H9 (cell line): Measurements from ENCODE around the gene ZNF12. TPM values are rescaled to one million over a fixed set of nuclear protein-coding genes. Genes with fewer than 3 reads are reported as not detected.

Experiments
- DNase-seq: peaks from one replicate; pipeline ENCODE4 v3.0.0-alpha.2; 2017
- H2AFZ ChIP-seq: one replicate; pipeline ENCODE4 v1.6.1; 2013; ENCODE audit warnings: mild to moderate bottlenecking, low read length, control low read depth, moderate library complexity
- H2AK5ac ChIP-seq: 2 replicates; pipeline ENCODE4 v1.6.1; 2013; ENCODE audit warnings: low read length, control low read depth, mixed read lengths; ENCODE audit not compliant: insufficient read length
- H2BK120ac ChIP-seq: one replicate; pipeline ENCODE4 v1.6.1; 2013; ENCODE audit warnings: low read depth, mild to moderate bottlenecking, low read length, control low read depth, inconsistent platforms; ENCODE audit not compliant: poor library complexity, severe bottlenecking
- H2BK12ac ChIP-seq: 2 replicates; pipeline ENCODE4 v1.6.1; 2013; ENCODE audit warnings: low read length, control low read depth, mixed read lengths, low read depth; ENCODE audit not compliant: insufficient read length
- H2BK15ac ChIP-seq: 2 replicates; pipeline ENCODE4 v1.6.1; 2013; ENCODE audit warnings: low read depth, low read length, control low read depth
- H2BK20ac ChIP-seq: one replicate; pipeline ENCODE4 v1.6.1; 2013; ENCODE audit warnings: low read depth, mild to moderate bottlenecking, low read length, control low read depth, inconsistent platforms; ENCODE audit not compliant: poor library complexity, severe bottlenecking
- H2BK5ac ChIP-seq: 2 replicates; pipeline ENCODE4 v1.6.1; 2013; ENCODE audit warnings: low read length, control low read depth, mixed read lengths; ENCODE audit not compliant: insufficient read length
- H3K14ac ChIP-seq: 2 replicates; pipeline ENCODE4 v1.6.1; 2013; ENCODE audit warnings: low read length, control low read depth; ENCODE audit not compliant: insufficient read depth
- H3K18ac ChIP-seq: 2 replicates; pipeline ENCODE4 v1.6.1; 2013; ENCODE audit warnings: low read depth, mild to moderate bottlenecking, mixed read lengths, low read length, control low read depth; ENCODE audit not compliant: insufficient read length
- H3K23ac ChIP-seq: 2 replicates; pipeline ENCODE4 v1.6.1; 2013; ENCODE audit warnings: low read length, control low read depth, mixed read lengths, low read depth; ENCODE audit not compliant: insufficient read length
- H3K23me2 ChIP-seq: 2 replicates; pipeline ENCODE4 v1.6.1; 2013; ENCODE audit warnings: low read depth, mild to moderate bottlenecking, mixed read lengths, low read length, control low read depth; ENCODE audit not compliant: insufficient read length, poor library complexity, severe bottlenecking
- H3K27ac ChIP-seq: 2 replicates; pipeline ENCODE4 v1.5.1; 2013; ENCODE audit warnings: low read length, control low read depth, mixed read lengths, low read depth; ENCODE audit not compliant: insufficient read length
- H3K27me3 ChIP-seq: 2 replicates; pipeline ENCODE4 v1.6.1; 2013; ENCODE audit warnings: low read length, control low read depth, inconsistent platforms; ENCODE audit not compliant: insufficient read depth
- H3K4ac ChIP-seq: 2 replicates; pipeline ENCODE4 v1.6.1; 2013; ENCODE audit warnings: low read depth, mild to moderate bottlenecking, control low read depth, inconsistent platforms, low read length, moderate library complexity
- H3K4me1 ChIP-seq: 2 replicates; pipeline ENCODE4 v1.6.1; 2013; ENCODE audit warnings: low read length, control low read depth, inconsistent platforms; ENCODE audit not compliant: insufficient read depth
- H3K4me2 ChIP-seq: 2 replicates; pipeline ENCODE4 v1.6.1; 2013; ENCODE audit warnings: low read length, control low read depth, mixed read lengths; ENCODE audit not compliant: insufficient read length, insufficient read depth
- H3K56ac ChIP-seq: 2 replicates; pipeline ENCODE4 v1.6.1; 2013; ENCODE audit warnings: low read depth, mild to moderate bottlenecking, mixed read lengths, low read length, control low read depth; ENCODE audit not compliant: insufficient read length
- H3K79me1 ChIP-seq: 2 replicates; pipeline ENCODE4 v1.6.1; 2013; ENCODE audit warnings: low read depth, mild to moderate bottlenecking, moderate library complexity, low read length, control low read depth, inconsistent platforms; ENCODE audit not compliant: insufficient read depth, poor library complexity, severe bottlenecking
- H3K79me2 ChIP-seq: 2 replicates; pipeline ENCODE4 v1.6.1; 2013; ENCODE audit warnings: low read length, control low read depth, inconsistent platforms; ENCODE audit not compliant: insufficient read depth
- H3K9ac ChIP-seq: 2 replicates; pipeline ENCODE4 v1.6.1; 2013; ENCODE audit warnings: low read length, control low read depth, mixed read lengths; ENCODE audit not compliant: insufficient read length; ENCODE audit errors: extremely low read depth
- H3K9me3 ChIP-seq: one replicate; pipeline ENCODE4 v1.6.1; 2013; ENCODE audit warnings: low read depth, low read length, inconsistent platforms; ENCODE audit not compliant: control insufficient read depth
- H3T11ph ChIP-seq: one replicate; pipeline ENCODE4 v1.6.1; 2013; ENCODE audit warnings: mild to moderate bottlenecking, low read length, control low read depth, inconsistent platforms
- H4K20me1 ChIP-seq: one replicate; pipeline ENCODE4 v1.6.1; 2013; ENCODE audit not compliant: control insufficient read depth, insufficient read length, insufficient read depth
- H4K5ac ChIP-seq: 2 replicates; pipeline ENCODE4 v1.6.1; 2013; ENCODE audit warnings: low read depth, mild to moderate bottlenecking, mixed read lengths, low read length, control low read depth; ENCODE audit not compliant: insufficient read length
- H4K8ac ChIP-seq: replicated peaks from 2 replicates; pipeline ENCODE4 v1.6.1; 2013; ENCODE audit warnings: low read length, control low read depth, mixed read lengths, low read depth; ENCODE audit not compliant: insufficient read length
- H4K91ac ChIP-seq: 2 replicates; pipeline ENCODE4 v1.6.1; 2013; ENCODE audit warnings: low read depth, mild to moderate bottlenecking, moderate library complexity, mixed read lengths, low read length, control low read depth; ENCODE audit not compliant: insufficient read length
- H3K27ac Mint-ChIP-seq, 3 experiments: 2 replicates in 2 of 3; 3 replicates in 1 of 3; pipeline ENCODE4 v1.8.0; 2020 to 2021; ENCODE audit warnings: mixed read lengths in 3 of 3, mild to moderate bottlenecking in 1 of 3, moderate library complexity in 1 of 3
- H3K27me3 Mint-ChIP-seq: 2 replicates; pipeline ENCODE4 v1.8.0; 2021; ENCODE audit warnings: low read depth, mild to moderate bottlenecking, moderate library complexity, mixed read lengths
- H3K36me3 Mint-ChIP-seq, 3 experiments: 2 replicates in 2 of 3; 3 replicates in 1 of 3; pipeline ENCODE4 v1.8.0; 2020 to 2021; ENCODE audit warnings: low read depth in 3 of 3, mixed read lengths in 3 of 3; ENCODE audit not compliant: insufficient read depth in 1 of 3
- H3K4me1 Mint-ChIP-seq, 2 experiments: 2 replicates each; pipeline ENCODE4 v1.8.0; 2020; ENCODE audit warnings: mixed read lengths in 2 of 2
- H3K4me3 Mint-ChIP-seq, 2 experiments: 2 replicates in 1 of 2; 3 replicates in 1 of 2; pipeline ENCODE4 v1.8.0; 2020 to 2021; ENCODE audit warnings: mild to moderate bottlenecking in 2 of 2, mixed read lengths in 2 of 2, moderate library complexity in 1 of 2
- H3K9me3 Mint-ChIP-seq, 2 experiments: 2 replicates in 1 of 2; 3 replicates in 1 of 2; pipeline ENCODE4 v1.8.0; 2020; ENCODE audit warnings: mild to moderate bottlenecking in 2 of 2, mixed read lengths in 2 of 2, moderate library complexity in 1 of 2
- CTCF ChIP-seq: fragments of 200-600 bp; sonication (generic); conservative IDR thresholded peaks from 3 replicates; pipeline ENCODE4 v1.8.0; 2021; ENCODE audit warnings: antibody characterized with exemption, mild to moderate bottlenecking
- WGBS: extraction: QIAGEN DNeasy Blood & Tissue Kit; methylation state at CpG from one replicate; pipeline ENCODE4 v1.1.7; 2013; ENCODE audit warnings: missing lambda C conversion rate, low lambda C conversion rate, mixed read lengths; ENCODE audit not compliant: insufficient read length; ENCODE audit errors: extremely low coverage; 5-methylcytosine and 5-hydroxymethylcytosine counted together
- total RNA-seq: library from RNA; stranded (reverse); gene quantifications from 2 replicates; pipeline ENCODE4 v1.2.1, GENCODE V29; 2021

ZNF12 gene
- total RNA-seq, 1 experiment from 2014 or later, result 19.1 TPM

GRCh38 chr7:6641305-6642035 is 65.3 kb downstream of the ZNF12 start:
- no peaks in the 10 kb centered on the region for H3K79me1 ChIP-seq
- peaks cover 10% of the 10 kb centered on the region for H3K23me2 ChIP-seq
- no peak overlapping the region; the same call in 1 of the 2 replicates for H3K14ac ChIP-seq
- no peak overlapping the region for H4K5ac ChIP-seq
- H3K4me1 Mint-ChIP-seq, result peaks cover 18% of the 10 kb centered on the region in 2 experiments
- peaks cover 4 to 46% (median 16%) of the 10 kb centered on the region in 3 experiments; a peak in 5 of 7 replicates for H3K36me3 Mint-ChIP-seq
- H3K27me3 ChIP-seq, result no peaks in the 10 kb centered on the region
- TF ChIP-seq CTCF, result no peak
- no peak overlapping the region for H4K91ac ChIP-seq
- H2BK5ac ChIP-seq, result no peak overlapping the region
- no peak for DNase-seq
- no peaks in the 10 kb centered on the region for H3K27me3 Mint-ChIP-seq
- no peak overlapping the region for H3K27ac ChIP-seq
- H3K56ac ChIP-seq, result no peak overlapping the region
- H2BK15ac ChIP-seq, result no peak overlapping the region
- H3K23ac ChIP-seq, result no peak overlapping the region
- no peak overlapping the region for H2BK12ac ChIP-seq
- WGBS, result no CpG with 5 or more reads among the region's 15 CpGs
- H3K9me3 ChIP-seq, result no peaks in the 10 kb centered on the region
- H2BK20ac ChIP-seq, result no peak overlapping the region
- no peaks in the 10 kb centered on the region; the same call in 1 of the 2 replicates for H3K4me1 ChIP-seq
- H3K79me2 ChIP-seq, result no peaks in the 10 kb centered on the region
- no peak overlapping the region for H3K4ac ChIP-seq
- peak overlapping the region in 1 of 3 experiments; percentile 72; a peak in 2 of 7 replicates for H3K27ac Mint-ChIP-seq
- H3T11ph ChIP-seq, result no peak overlapping the region
- no peak overlapping the region for H2AFZ ChIP-seq
- no peaks in the 10 kb centered on the region for H4K20me1 ChIP-seq
- no peak overlapping the region for H2BK120ac ChIP-seq
- no peaks in the 10 kb centered on the region for H3K9me3 Mint-ChIP-seq
- no peak overlapping the region for H3K9ac ChIP-seq
- H2AK5ac ChIP-seq, result no peak overlapping the region
- no peak overlapping the region for H3K4me2 ChIP-seq
- H3K18ac ChIP-seq, result no peak overlapping the region
- no peak overlapping the region; a peak in 1 of 5 replicates for H3K4me3 Mint-ChIP-seq
- H4K8ac ChIP-seq, result no peak overlapping the region
